Liver (tissue), 9 donors: Measurements from ENCODE around the gene ZFYVE28. TPM values are rescaled to one million over a fixed set of nuclear protein-coding genes. Genes with fewer than 3 reads are reported as not detected.

Experiments used
- DNase-seq: peaks from one replicate; pipeline ENCODE4 v3.0.0-alpha.2; 2017; ENCODE audit warnings: low spot score
- H3K27ac ChIP-seq, 2 donors: one replicate each; pipeline ENCODE4 v1.7.0; 2013; ENCODE audit warnings: inconsistent platforms in 2 of 2, low read length in 2 of 2, control low read depth in 1 of 2, low read depth in 1 of 2, mild to moderate bottlenecking in 1 of 2
- H3K27me3 ChIP-seq, 4 donors: one replicate each; pipeline versions ENCODE4 v1.6.1 to v1.7.0; 2013; ENCODE audit warnings: low read length in 3 of 4, inconsistent platforms in 1 of 4, mild to moderate bottlenecking in 1 of 4, moderate library complexity in 1 of 4; ENCODE audit not compliant: control insufficient read depth in 4 of 4, insufficient read depth in 4 of 4
- H3K36me3 ChIP-seq, 4 donors: one replicate each; pipeline versions ENCODE4 v1.6.1 to v1.7.0; 2013; ENCODE audit warnings: low read length in 3 of 4, mild to moderate bottlenecking in 3 of 4, low read depth in 1 of 4, moderate library complexity in 1 of 4; ENCODE audit not compliant: control insufficient read depth in 4 of 4, insufficient read depth in 3 of 4
- H3K4me1 ChIP-seq, 4 donors: one replicate each; pipeline versions ENCODE4 v1.6.1 to v1.7.0; 2013; ENCODE audit warnings: low read length in 3 of 4, mild to moderate bottlenecking in 3 of 4, moderate library complexity in 1 of 4; ENCODE audit not compliant: control insufficient read depth in 4 of 4, insufficient read depth in 4 of 4
- H3K4me3 ChIP-seq, 3 donors: one replicate each; pipeline versions ENCODE4 v1.6.1 to v1.7.0; 2013; ENCODE audit warnings: low read length in 3 of 3, control low read depth in 1 of 3, low read depth in 1 of 3, mild to moderate bottlenecking in 1 of 3
- H3K9ac ChIP-seq, 2 donors: one replicate each; pipeline ENCODE4 v1.7.0; 2013; ENCODE audit warnings: low read length in 2 of 2, mild to moderate bottlenecking in 2 of 2, moderate library complexity in 2 of 2, control low read depth in 1 of 2, low read depth in 1 of 2
- H3K9me3 ChIP-seq, 4 donors: one replicate each; pipeline versions ENCODE4 v1.6.1 to v1.7.0; 2013; ENCODE audit warnings: low read length in 3 of 4; ENCODE audit not compliant: control insufficient read depth in 4 of 4
- EGR1 ChIP-seq, 2 donors: IDR thresholded peaks; 2 replicates each; pipeline ENCODE4 v1.6.1; 2016 to 2018; ENCODE audit warnings: antibody characterized with exemption in 2 of 2, low read depth in 2 of 2
- FOXA1 ChIP-seq: IDR thresholded peaks from 2 replicates; pipeline ENCODE4 v1.6.1; 2016; ENCODE audit warnings: antibody characterized with exemption
- FOXA2 ChIP-seq: IDR thresholded peaks from 2 replicates; pipeline ENCODE4 v1.6.1; 2016; ENCODE audit warnings: antibody characterized with exemption
- GABPA ChIP-seq, 2 donors: IDR thresholded peaks in 1 of 2; conservative IDR thresholded peaks in 1 of 2; 2 replicates each; pipeline ENCODE4 v1.6.1; 2016; ENCODE audit warnings: antibody characterized with exemption in 2 of 2, mild to moderate bottlenecking in 1 of 2, moderate library complexity in 1 of 2
- HNF4A ChIP-seq, 2 donors: conservative IDR thresholded peaks; 2 replicates each; pipeline ENCODE4 v1.6.1; 2016; ENCODE audit warnings: antibody characterized with exemption in 2 of 2, mild to moderate bottlenecking in 2 of 2
- HNF4G ChIP-seq: IDR thresholded peaks from 2 replicates; pipeline ENCODE4 v1.6.1; 2016; ENCODE audit warnings: antibody characterized with exemption
- JUND ChIP-seq, 2 donors: IDR thresholded peaks; 2 replicates each; pipeline ENCODE4 v1.6.1; 2016; ENCODE audit warnings: antibody characterized with exemption in 2 of 2
- NR2F2 ChIP-seq: IDR thresholded peaks from 2 replicates; pipeline ENCODE4 v1.6.1; 2016; ENCODE audit warnings: antibody characterized with exemption
- RAD21 ChIP-seq, 2 donors: IDR thresholded peaks; 2 replicates each; pipeline ENCODE4 v1.6.1; 2016; ENCODE audit warnings: antibody characterized with exemption in 2 of 2, mild to moderate bottlenecking in 2 of 2
- RXRA ChIP-seq, 2 donors: IDR thresholded peaks; 2 replicates each; pipeline ENCODE4 v1.6.1; 2017 to 2018; ENCODE audit warnings: antibody characterized with exemption in 2 of 2, mild to moderate bottlenecking in 1 of 2
- SP1 ChIP-seq: IDR thresholded peaks from 2 replicates; pipeline ENCODE4 v1.6.1; 2018; ENCODE audit warnings: antibody characterized with exemption, mild to moderate bottlenecking
- TAF1 ChIP-seq: conservative IDR thresholded peaks from 2 replicates; pipeline ENCODE4 v1.6.1; 2016; ENCODE audit warnings: antibody characterized with exemption, mild to moderate bottlenecking
- YY1 ChIP-seq: IDR thresholded peaks from 2 replicates; pipeline ENCODE4 v1.6.1; 2016; ENCODE audit warnings: antibody characterized with exemption, mild to moderate bottlenecking
- WGBS: extraction: QIAGEN DNeasy Blood & Tissue Kit; methylation state at CpG from one replicate; pipeline ENCODE4 v1.1.7; 2013; 5-methylcytosine and 5-hydroxymethylcytosine counted together
- polyA plus RNA-seq, 2 donors: library from polyadenylated mRNA; stranded (reverse) in 1 of 2; unstranded in 1 of 2; fragments of 200-250 nt in 1 of 2; fragments of >200 nt in 1 of 2; fragmentation: Nextera tagmentation in 1 of 2; extraction: Ambion mirVana in 1 of 2; gene quantifications; one replicate each; pipeline versions ENCODE4 v1.2.1 to v1.2.3, GENCODE V29; 2013 to 2015
- total RNA-seq, 2 donors: library from RNA; depleted of rRNA; stranded (reverse); fragments of >200 nt; gene quantifications; one replicate each; pipeline ENCODE4 v1.2.3, GENCODE V29; 2014
- TF ChIP-seq, protein P1 (sequence below): IDR thresholded peaks from 2 replicates; pipeline ENCODE4 v1.6.1; 2016; ENCODE audit warnings: antibody characterized with exemption
- TF ChIP-seq, protein P2 (sequence below): IDR thresholded peaks from 2 replicates; pipeline ENCODE4 v1.6.1; 2016; ENCODE audit warnings: antibody characterized with exemption, mild to moderate bottlenecking
- TF ChIP-seq, protein P3 (sequence below): IDR thresholded peaks from 2 replicates; pipeline ENCODE4 v1.6.1; 2016; ENCODE audit warnings: antibody characterized with exemption
- TF ChIP-seq, protein P4 (sequence below): IDR thresholded peaks from 2 replicates; pipeline ENCODE4 v1.6.1; 2016; ENCODE audit warnings: antibody characterized with exemption
- TF ChIP-seq, protein P5 (sequence below): fragments of 150-350 bp; IDR thresholded peaks from 2 replicates; pipeline ENCODE4 v1.5.1; 2017; ENCODE audit warnings: improper control_type of control experiment, low read depth, low read length; ENCODE audit not compliant: missing input control
- donor health status: healthy.
- donor health status: healthy.
- donor health status: healthy.
- donor health status: healthy.
- donor health status: healthy.

ZFYVE28 gene
- total and polyA plus RNA-seq, 4 donors = 2.0 to 6.1 (median 2.7) TPM

DNA sequence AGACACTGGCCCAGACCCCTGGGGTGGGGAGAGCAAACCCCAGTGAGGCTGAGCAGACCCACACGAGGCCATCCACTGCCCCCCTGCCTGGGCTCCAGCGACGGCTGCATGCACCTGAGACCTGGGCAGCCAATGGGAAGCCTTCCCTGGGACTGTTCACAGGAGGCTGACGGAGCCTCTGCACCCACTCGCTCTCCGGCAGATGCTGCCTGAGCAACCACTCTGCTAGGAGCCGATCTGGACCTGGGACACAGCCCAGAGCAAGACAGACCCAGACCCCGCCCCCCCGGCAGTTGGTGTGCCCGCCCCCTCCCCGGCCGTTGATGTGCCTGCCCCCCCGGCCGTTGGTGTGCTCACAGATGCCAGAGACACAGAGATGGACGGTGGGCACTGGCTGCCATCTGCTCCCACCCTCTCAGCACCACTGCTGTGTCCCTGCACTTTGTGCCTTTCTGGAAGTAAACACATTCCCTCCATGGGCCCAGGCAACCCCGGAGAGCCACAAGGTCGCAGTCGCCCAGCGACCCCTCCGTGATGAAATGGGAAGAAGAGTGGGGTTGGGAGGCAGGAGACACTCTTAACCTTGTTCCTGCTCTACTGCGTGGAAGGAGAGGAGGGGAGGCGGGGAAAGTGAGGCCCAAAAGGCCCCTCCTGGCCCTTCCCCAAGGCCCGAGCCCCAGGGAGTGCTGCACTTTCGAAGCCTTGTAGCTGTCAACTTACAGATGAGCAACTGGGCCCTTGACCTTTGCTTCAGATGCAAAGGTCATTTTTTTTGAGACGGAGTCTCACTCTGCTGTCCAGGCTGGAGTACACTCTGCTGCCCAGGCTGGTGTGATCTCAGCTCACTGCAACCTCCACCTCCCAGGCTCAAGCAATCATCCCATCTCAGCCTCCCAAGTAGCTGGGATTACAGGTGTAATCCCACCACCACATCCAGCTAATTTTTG, 62.0 kb downstream of the ZFYVE28 start:
- Histone ChIP-seq H3K27ac (no peak overlapping the region), H3K9me3 (no peaks in the 10 kb centered on the region), H3K36me3 (no peaks in the 10 kb centered on the region), H3K27me3 (no peaks in the 10 kb centered on the region), H3K9ac (no peak overlapping the region), H3K4me1 (no peaks in the 10 kb centered on the region), H3K4me3 (no peak overlapping the region)
- DNase-seq = no peak
- TF ChIP-seq TAF1 (no peak), YY1 (no peak), FOXA1 (no peak), RXRA (IDR thresholded peaks at IDR 0.05) (no peak), HNF4A (conservative IDR thresholded peaks at IDR 0.05) (no peak)
- TF ChIP-seq, protein P1, sequence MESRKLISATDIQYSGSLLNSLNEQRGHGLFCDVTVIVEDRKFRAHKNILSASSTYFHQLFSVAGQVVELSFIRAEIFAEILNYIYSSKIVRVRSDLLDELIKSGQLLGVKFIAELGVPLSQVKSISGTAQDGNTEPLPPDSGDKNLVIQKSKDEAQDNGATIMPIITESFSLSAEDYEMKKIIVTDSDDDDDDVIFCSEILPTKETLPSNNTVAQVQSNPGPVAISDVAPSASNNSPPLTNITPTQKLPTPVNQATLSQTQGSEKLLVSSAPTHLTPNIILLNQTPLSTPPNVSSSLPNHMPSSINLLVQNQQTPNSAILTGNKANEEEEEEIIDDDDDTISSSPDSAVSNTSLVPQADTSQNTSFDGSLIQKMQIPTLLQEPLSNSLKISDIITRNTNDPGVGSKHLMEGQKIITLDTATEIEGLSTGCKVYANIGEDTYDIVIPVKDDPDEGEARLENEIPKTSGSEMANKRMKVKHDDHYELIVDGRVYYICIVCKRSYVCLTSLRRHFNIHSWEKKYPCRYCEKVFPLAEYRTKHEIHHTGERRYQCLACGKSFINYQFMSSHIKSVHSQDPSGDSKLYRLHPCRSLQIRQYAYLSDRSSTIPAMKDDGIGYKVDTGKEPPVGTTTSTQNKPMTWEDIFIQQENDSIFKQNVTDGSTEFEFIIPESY = no peak
- WGBS = 84% methylated on average over 25 of the region's 25 CpGs

DNA sequence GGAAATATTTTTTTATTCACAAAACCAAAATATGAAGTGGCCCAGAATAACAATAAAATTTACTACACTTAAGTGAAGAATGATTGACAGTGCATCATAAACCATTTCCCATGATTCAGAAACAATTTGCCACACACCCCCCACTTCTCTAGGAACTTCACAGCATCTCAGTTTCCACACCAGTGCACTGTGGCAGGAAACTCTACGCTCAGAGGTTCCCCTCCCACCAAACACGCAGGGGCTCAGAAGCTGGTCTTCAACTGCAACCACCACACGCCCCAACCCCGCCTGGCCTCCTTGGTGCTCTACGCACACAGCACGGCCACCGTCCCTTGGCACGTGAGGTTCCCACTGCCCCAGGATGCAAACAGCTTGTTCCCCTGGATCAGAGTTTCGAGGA, 63.7 kb downstream of the ZFYVE28 start:
- Histone ChIP-seq H3K36me3 (no peaks in the 10 kb centered on the region), H3K27ac (no peak overlapping the region), H3K27me3 (no peaks in the 10 kb centered on the region), H3K4me1 (no peaks in the 10 kb centered on the region), H3K4me3 (no peak overlapping the region), H3K9ac (no peak overlapping the region), H3K9me3 (no peaks in the 10 kb centered on the region)
- WGBS = 92% methylated on average over 9 of the region's 9 CpGs
- TF ChIP-seq, protein P1 = no peak
- TF ChIP-seq, protein P2, sequence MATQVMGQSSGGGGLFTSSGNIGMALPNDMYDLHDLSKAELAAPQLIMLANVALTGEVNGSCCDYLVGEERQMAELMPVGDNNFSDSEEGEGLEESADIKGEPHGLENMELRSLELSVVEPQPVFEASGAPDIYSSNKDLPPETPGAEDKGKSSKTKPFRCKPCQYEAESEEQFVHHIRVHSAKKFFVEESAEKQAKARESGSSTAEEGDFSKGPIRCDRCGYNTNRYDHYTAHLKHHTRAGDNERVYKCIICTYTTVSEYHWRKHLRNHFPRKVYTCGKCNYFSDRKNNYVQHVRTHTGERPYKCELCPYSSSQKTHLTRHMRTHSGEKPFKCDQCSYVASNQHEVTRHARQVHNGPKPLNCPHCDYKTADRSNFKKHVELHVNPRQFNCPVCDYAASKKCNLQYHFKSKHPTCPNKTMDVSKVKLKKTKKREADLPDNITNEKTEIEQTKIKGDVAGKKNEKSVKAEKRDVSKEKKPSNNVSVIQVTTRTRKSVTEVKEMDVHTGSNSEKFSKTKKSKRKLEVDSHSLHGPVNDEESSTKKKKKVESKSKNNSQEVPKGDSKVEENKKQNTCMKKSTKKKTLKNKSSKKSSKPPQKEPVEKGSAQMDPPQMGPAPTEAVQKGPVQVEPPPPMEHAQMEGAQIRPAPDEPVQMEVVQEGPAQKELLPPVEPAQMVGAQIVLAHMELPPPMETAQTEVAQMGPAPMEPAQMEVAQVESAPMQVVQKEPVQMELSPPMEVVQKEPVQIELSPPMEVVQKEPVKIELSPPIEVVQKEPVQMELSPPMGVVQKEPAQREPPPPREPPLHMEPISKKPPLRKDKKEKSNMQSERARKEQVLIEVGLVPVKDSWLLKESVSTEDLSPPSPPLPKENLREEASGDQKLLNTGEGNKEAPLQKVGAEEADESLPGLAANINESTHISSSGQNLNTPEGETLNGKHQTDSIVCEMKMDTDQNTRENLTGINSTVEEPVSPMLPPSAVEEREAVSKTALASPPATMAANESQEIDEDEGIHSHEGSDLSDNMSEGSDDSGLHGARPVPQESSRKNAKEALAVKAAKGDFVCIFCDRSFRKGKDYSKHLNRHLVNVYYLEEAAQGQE = no peak
- TF ChIP-seq FOXA2 (no peak), GABPA (IDR thresholded peaks at IDR 0.05 in 1 of 2, conservative IDR thresholded peaks at IDR 0.05 in 1 of 2) (no peak), TAF1 (no peak), NR2F2 (no peak), RXRA (IDR thresholded peaks at IDR 0.05) (no peak), SP1 (no peak), HNF4G (no peak), FOXA1 (no peak), YY1 (no peak), EGR1 (IDR thresholded peaks at IDR 0.05; ENCODE audit: low read depth in 2 of 2) (no peak), JUND (IDR thresholded peaks at IDR 0.05) (no peak), HNF4A (conservative IDR thresholded peaks at IDR 0.05) (no peak), RAD21 (IDR thresholded peaks at IDR 0.05) (no peak)
- TF ChIP-seq, protein P3, sequence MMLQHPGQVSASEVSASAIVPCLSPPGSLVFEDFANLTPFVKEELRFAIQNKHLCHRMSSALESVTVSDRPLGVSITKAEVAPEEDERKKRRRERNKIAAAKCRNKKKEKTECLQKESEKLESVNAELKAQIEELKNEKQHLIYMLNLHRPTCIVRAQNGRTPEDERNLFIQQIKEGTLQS = no peak
- TF ChIP-seq, protein P4, sequence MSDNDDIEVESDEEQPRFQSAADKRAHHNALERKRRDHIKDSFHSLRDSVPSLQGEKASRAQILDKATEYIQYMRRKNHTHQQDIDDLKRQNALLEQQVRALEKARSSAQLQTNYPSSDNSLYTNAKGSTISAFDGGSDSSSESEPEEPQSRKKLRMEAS = no peak
- TF ChIP-seq, protein P5, sequence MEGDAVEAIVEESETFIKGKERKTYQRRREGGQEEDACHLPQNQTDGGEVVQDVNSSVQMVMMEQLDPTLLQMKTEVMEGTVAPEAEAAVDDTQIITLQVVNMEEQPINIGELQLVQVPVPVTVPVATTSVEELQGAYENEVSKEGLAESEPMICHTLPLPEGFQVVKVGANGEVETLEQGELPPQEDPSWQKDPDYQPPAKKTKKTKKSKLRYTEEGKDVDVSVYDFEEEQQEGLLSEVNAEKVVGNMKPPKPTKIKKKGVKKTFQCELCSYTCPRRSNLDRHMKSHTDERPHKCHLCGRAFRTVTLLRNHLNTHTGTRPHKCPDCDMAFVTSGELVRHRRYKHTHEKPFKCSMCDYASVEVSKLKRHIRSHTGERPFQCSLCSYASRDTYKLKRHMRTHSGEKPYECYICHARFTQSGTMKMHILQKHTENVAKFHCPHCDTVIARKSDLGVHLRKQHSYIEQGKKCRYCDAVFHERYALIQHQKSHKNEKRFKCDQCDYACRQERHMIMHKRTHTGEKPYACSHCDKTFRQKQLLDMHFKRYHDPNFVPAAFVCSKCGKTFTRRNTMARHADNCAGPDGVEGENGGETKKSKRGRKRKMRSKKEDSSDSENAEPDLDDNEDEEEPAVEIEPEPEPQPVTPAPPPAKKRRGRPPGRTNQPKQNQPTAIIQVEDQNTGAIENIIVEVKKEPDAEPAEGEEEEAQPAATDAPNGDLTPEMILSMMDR = no peak
- no peak for DNase-seq
